HepG2 (cell line): ENCODE results near the gene ARHGEF1. TPM values are rescaled to one million over a fixed set of nuclear protein-coding genes. Genes with fewer than 3 reads are reported as not detected.

Experiments used
- ERF ChIP-seq: IDR thresholded peaks from 2 replicates; pipeline ENCODE4 v1.6.1; 2018; ENCODE audit warnings: missing biosample characterization, missing genetic modification reagents
- KDM2A ChIP-seq: sonication (generic); formaldehyde crosslinking; IDR thresholded peaks from 2 replicates; pipeline ENCODE4 v1.4.0; 2020; ENCODE audit warnings: low read depth, missing genetic modification reagents, borderline replicate concordance
- MAFF ChIP-seq: IDR thresholded peaks from 2 replicates; pipeline ENCODE4 v1.6.1; 2011; ENCODE audit warnings: low read depth, low read length, improper control_type of control experiment
- NFE2L2 ChIP-seq: fragments of 150-350 bp; IDR thresholded peaks from 2 replicates; pipeline ENCODE4 v1.6.1; 2014; ENCODE audit warnings: low read length
- POLR2A ChIP-seq, 2 experiments: IDR thresholded peaks; 2 replicates each; pipeline ENCODE4 v1.6.1; 2011; ENCODE audit warnings: low read depth in 2 of 2, low read length in 2 of 2, mild to moderate bottlenecking in 1 of 2, moderate library complexity in 1 of 2; ENCODE audit not compliant: insufficient read depth in 1 of 2
- RFX1 ChIP-seq: fragments of 450-650 bp; IDR thresholded peaks from 2 replicates; pipeline ENCODE4 v1.6.1; 2017
- SNAI1 ChIP-seq: sonication (generic); formaldehyde crosslinking; IDR thresholded peaks from 2 replicates; pipeline ENCODE4 v1.5.0; 2020; ENCODE audit warnings: mild to moderate bottlenecking, missing genetic modification reagents, borderline replicate concordance
- XRCC5 ChIP-seq: fragments of 200-400 bp; formaldehyde crosslinking; optimal IDR thresholded peaks from 2 replicates; pipeline ENCODE3; 2017; ENCODE audit warnings: mild to moderate bottlenecking, low read length
- ZNF121 ChIP-seq: sonication (generic); formaldehyde crosslinking; IDR thresholded peaks from 2 replicates; pipeline ENCODE4 v1.5.0; 2020; ENCODE audit warnings: mild to moderate bottlenecking, missing genetic modification reagents
- ZNF230 ChIP-seq: sonication (generic); formaldehyde crosslinking; IDR thresholded peaks from 2 replicates; pipeline ENCODE4 v1.4.0; 2020; ENCODE audit warnings: mild to moderate bottlenecking, missing genetic modification reagents
- ZNF337 ChIP-seq: sonication (generic); formaldehyde crosslinking; IDR thresholded peaks from 2 replicates; pipeline ENCODE4 v1.5.1; 2020; ENCODE audit warnings: missing genetic modification reagents, low read depth, mild to moderate bottlenecking, borderline replicate concordance
- ZNF629 ChIP-seq: sonication (generic); formaldehyde crosslinking; conservative IDR thresholded peaks from 2 replicates; pipeline ENCODE4 v1.5.0; 2020; ENCODE audit warnings: missing genetic modification reagents
- ZNF772 ChIP-seq: sonication (generic); formaldehyde crosslinking; IDR thresholded peaks from 2 replicates; pipeline ENCODE4 v1.5.0; 2020; ENCODE audit warnings: mild to moderate bottlenecking, missing genetic modification reagents
- ZNF891 ChIP-seq: sonication (generic); formaldehyde crosslinking; IDR thresholded peaks from 2 replicates; pipeline ENCODE4 v1.5.0; 2020; ENCODE audit warnings: mild to moderate bottlenecking, missing genetic modification reagents
- polyA plus RNA-seq, 8 experiments: library from polyadenylated mRNA; depleted of rRNA in 3 of 8; stranded (reverse) in 7 of 8; unstranded in 1 of 8; fragments of >200 nt; fragmentation: Illumina TruSeq in 4 of 8; extraction: Trizol in 4 of 8; gene quantifications; 2 replicates each; pipeline versions ENCODE4 v1.2.1 to v1.2.3, GENCODE V29; 2011 to 2016; ENCODE audit warnings: low read depth in 4 of 8, missing spikeins in 1 of 8, mixed read lengths in 1 of 8; ENCODE audit not compliant: insufficient read depth in 1 of 8
- total RNA-seq, 5 experiments: library from RNA; depleted of rRNA; stranded (reverse); fragments of >200 nt; fragmentation: Illumina TruSeq; extraction: Trizol; gene quantifications; 2 replicates each; pipeline ENCODE4 v1.2.3, GENCODE V29; 2016; ENCODE audit warnings: low read depth in 1 of 5
- TF ChIP-seq, protein P1 (sequence below): IDR thresholded peaks from 2 replicates; pipeline ENCODE4 v1.6.1; 2016; ENCODE audit warnings: control low read depth
- TF ChIP-seq, protein P2 (sequence below): sonication (generic); formaldehyde crosslinking; IDR thresholded peaks from 2 replicates; pipeline ENCODE4 v1.4.0; 2020; ENCODE audit warnings: missing genetic modification reagents, borderline replicate concordance
- TF ChIP-seq, protein P3 (sequence below): sonication (generic); formaldehyde crosslinking; IDR thresholded peaks from 2 replicates; pipeline ENCODE4 v1.4.0; 2020; ENCODE audit warnings: missing genetic modification reagents, low read depth, mild to moderate bottlenecking, borderline replicate concordance
- TF ChIP-seq, protein P4 (sequence below): sonication (generic); formaldehyde crosslinking; IDR thresholded peaks from 2 replicates; pipeline ENCODE4 v1.5.0; 2020; ENCODE audit warnings: missing genetic modification reagents

The ARHGEF1 gene
- total and polyA plus RNA-seq, 2 of the 13 experiments (the other 11 are each of a cell fraction or from before 2014, with no cell fraction given): 33.7 to 34.7 TPM

DNA sequence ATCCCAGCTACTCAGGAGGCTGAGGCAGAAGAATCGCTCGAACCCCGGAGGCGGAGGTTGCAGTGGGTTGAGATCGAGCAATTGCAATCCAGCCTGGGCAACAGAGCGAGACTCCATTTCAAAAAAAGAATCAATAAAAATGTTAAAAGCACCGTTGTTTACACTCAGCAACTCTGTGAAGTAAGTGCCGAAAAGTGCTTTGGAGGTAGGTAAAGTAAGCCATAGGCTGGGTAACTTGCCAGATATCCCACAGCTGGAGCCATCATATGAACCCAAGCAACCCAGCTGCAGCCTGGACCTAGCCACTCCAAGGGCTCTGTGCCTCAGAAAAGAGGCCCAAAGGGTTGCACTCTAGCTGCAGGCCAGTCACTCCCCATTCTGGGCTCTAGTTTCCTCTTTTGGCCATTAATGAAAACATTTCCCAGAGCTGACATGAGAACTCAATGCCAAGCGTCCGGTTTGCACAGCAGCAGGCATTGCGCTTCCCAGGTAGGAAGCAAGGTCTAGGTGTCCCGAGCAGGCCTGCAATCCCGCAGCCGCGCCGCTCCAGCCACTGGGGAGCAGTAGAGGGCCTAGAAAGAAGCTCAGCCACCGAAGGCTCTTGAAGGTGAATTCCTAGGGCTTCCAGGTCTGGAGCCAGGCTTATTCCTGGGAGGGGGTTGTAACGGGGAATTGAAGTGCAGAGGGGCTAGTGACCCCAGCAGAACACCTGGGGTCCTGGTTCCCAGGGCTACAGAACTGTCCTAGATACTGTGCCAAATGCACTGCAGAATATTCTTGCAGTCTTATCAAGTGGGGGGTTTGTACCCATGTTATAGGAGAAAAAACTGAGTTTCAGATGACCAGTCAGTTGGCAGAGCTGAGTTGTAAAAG lies 10.0 kb upstream of the ARHGEF1 start (continued):
- TF ChIP-seq, protein P1, sequence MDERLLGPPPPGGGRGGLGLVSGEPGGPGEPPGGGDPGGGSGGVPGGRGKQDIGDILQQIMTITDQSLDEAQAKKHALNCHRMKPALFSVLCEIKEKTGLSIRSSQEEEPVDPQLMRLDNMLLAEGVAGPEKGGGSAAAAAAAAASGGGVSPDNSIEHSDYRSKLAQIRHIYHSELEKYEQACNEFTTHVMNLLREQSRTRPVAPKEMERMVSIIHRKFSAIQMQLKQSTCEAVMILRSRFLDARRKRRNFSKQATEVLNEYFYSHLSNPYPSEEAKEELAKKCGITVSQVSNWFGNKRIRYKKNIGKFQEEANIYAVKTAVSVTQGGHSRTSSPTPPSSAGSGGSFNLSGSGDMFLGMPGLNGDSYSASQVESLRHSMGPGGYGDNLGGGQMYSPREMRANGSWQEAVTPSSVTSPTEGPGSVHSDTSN (CRISPR knock-in tag): no peak
- TF ChIP-seq ZNF891 (peak; percentile 41; the same call in 1 of the 2 replicates), ZNF230 (CRISPR knock-in tag) (peak; percentile 47; the same call in 1 of the 2 replicates), POLR2A (IDR thresholded peaks at IDR 0.05; ENCODE audit: insufficient read depth in 1 of 2, low read depth in 2 of 2, low read length in 2 of 2) (peak in 1 of 2 experiments; percentile 44; a peak in 3 of 4 replicates), ZNF121 (CRISPR knock-in tag) (0 out of 2 replicates have a peak, but pooled peaks have one; percentile 14), XRCC5 (peak; percentile 73), ZNF337 (CRISPR knock-in tag) (no peak), KDM2A (CRISPR knock-in tag) (peak; percentile 98), SNAI1 (CRISPR knock-in tag) (0 out of 2 replicates have a peak, but pooled peaks have one; percentile 21), ZNF629 (CRISPR knock-in tag) (peak; percentile 67), RFX1 (no peak), NFE2L2 (no peak), ZNF772 (CRISPR knock-in tag) (no peak), MAFF (no peak), ERF (CRISPR knock-in tag) (peak; percentile 18; the same call in 1 of the 2 replicates)
- TF ChIP-seq, protein P2, sequence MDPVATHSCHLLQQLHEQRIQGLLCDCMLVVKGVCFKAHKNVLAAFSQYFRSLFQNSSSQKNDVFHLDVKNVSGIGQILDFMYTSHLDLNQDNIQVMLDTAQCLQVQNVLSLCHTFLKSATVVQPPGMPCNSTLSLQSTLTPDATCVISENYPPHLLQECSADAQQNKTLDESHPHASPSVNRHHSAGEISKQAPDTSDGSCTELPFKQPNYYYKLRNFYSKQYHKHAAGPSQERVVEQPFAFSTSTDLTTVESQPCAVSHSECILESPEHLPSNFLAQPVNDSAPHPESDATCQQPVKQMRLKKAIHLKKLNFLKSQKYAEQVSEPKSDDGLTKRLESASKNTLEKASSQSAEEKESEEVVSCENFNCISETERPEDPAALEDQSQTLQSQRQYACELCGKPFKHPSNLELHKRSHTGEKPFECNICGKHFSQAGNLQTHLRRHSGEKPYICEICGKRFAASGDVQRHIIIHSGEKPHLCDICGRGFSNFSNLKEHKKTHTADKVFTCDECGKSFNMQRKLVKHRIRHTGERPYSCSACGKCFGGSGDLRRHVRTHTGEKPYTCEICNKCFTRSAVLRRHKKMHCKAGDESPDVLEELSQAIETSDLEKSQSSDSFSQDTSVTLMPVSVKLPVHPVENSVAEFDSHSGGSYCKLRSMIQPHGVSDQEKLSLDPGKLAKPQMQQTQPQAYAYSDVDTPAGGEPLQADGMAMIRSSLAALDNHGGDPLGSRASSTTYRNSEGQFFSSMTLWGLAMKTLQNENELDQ (CRISPR knock-in tag): 0 out of 2 replicates have a peak, but pooled peaks have one; percentile 8
- TF ChIP-seq, protein P3, sequence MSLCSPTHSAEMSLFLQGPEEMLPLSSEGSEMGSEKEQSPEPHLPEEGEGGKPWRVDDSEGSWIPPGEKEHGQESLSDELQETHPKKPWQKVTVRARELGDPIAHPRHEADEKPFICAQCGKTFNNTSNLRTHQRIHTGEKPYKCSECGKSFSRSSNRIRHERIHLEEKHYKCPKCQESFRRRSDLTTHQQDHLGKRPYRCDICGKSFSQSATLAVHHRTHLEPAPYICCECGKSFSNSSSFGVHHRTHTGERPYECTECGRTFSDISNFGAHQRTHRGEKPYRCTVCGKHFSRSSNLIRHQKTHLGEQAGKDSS: no peak; the same call in 1 of the 2 replicates
- TF ChIP-seq, protein P4, sequence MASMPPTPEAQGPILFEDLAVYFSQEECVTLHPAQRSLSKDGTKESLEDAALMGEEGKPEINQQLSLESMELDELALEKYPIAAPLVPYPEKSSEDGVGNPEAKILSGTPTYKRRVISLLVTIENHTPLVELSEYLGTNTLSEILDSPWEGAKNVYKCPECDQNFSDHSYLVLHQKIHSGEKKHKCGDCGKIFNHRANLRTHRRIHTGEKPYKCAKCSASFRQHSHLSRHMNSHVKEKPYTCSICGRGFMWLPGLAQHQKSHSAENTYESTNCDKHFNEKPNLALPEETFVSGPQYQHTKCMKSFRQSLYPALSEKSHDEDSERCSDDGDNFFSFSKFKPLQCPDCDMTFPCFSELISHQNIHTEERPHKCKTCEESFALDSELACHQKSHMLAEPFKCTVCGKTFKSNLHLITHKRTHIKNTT (CRISPR knock-in tag): no peak
